Mammary epithelial cell (primary cell): ENCODE data around the gene CLVS2.

ENCODE experiments used
- CTCF ChIP-seq, 2 donors: IDR thresholded peaks in 1 of 2; conservative IDR thresholded peaks in 1 of 2; 2 replicates each; pipeline ENCODE4 v1.5.1; 2011 to 2012; ENCODE audit warnings: inconsistent platforms in 2 of 2, low read length in 2 of 2, mild to moderate bottlenecking in 2 of 2, control low read depth in 1 of 2, low read depth in 1 of 2; ENCODE audit not compliant: insufficient read depth in 1 of 2; ENCODE audit errors: extremely low read depth in 1 of 2
- EZH2 ChIP-seq: IDR thresholded peaks from 2 replicates; pipeline ENCODE4 v1.6.1; 2012; ENCODE audit warnings: low read length, inconsistent platforms, borderline replicate concordance

- TF ChIP-seq CTCF (conservative IDR thresholded peaks at IDR 0.05 in 1 of 2, IDR thresholded peaks at IDR 0.05 in 1 of 2; ENCODE audit: extremely low read depth in 1 of 2, insufficient read depth in 1 of 2, low read depth in 1 of 2, low read length in 2 of 2) (no peak), EZH2 (no peak)
These were observed 89.4 kb downstream of the CLVS2 start for GRCh38 chr6:123085403-123085802.
